Astrocyte of the cerebellum (primary cell): ENCODE results near the gene PNKD.

Experiments
- DNase-seq: peaks from one replicate; pipeline ENCODE4 v3.0.0-alpha.2; 2011; ENCODE audit warnings: low read depth
- H3K4me3 ChIP-seq: 2 replicates; pipeline ENCODE4 v1.5.1; 2011; ENCODE audit warnings: mild to moderate bottlenecking, low read depth, low read length, moderate library complexity
- in situ Hi-C: cut with HindIII; loops from 2 replicates; pipeline ENCODE4 v1.10.0; 2017; ENCODE audit warnings: low sequenced_read_pairs
- TF ChIP-seq, protein P1 (sequence below): IDR thresholded peaks from 2 replicates; pipeline ENCODE4 v1.5.1; 2012; ENCODE audit warnings: low read length, low read depth, moderate library complexity, mild to moderate bottlenecking; ENCODE audit errors: missing control alignments

The PNKD gene

DNA sequence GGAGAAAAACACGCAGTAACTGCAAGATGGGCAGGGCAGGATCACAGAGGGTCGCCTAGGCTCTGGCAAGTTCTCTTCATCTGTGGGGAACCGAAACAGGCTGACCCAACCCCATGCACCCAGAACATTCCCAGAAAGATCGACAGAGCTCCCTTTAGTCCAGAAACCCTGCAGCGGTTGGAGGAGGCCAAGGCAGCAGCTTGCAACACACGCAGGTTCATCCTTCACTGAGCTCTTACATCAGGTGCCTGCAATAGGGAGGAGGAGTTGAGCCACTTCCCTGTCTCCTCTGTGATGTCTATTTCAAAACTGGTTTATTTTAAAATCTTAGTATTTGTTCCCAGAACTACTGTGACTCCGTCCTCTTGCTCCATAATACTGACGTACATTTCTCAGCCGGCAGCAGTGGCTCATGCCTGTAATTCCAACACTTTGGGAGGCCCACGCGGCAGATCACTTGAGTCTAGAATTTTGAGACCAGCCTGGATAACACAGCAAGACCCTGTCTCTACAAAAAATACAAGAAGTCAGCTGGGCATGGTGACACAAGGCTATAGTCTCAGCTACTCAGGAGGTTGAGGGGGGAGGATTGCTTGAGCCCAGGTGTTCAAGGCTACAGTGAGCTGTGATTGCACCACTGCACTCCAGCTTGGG lies 100.2 kb downstream of the PNKD start:
- no peak for DNase-seq
- no peak overlapping the region for H3K4me3 ChIP-seq
- in situ Hi-C loops: no loop called here
- TF ChIP-seq, protein P1, sequence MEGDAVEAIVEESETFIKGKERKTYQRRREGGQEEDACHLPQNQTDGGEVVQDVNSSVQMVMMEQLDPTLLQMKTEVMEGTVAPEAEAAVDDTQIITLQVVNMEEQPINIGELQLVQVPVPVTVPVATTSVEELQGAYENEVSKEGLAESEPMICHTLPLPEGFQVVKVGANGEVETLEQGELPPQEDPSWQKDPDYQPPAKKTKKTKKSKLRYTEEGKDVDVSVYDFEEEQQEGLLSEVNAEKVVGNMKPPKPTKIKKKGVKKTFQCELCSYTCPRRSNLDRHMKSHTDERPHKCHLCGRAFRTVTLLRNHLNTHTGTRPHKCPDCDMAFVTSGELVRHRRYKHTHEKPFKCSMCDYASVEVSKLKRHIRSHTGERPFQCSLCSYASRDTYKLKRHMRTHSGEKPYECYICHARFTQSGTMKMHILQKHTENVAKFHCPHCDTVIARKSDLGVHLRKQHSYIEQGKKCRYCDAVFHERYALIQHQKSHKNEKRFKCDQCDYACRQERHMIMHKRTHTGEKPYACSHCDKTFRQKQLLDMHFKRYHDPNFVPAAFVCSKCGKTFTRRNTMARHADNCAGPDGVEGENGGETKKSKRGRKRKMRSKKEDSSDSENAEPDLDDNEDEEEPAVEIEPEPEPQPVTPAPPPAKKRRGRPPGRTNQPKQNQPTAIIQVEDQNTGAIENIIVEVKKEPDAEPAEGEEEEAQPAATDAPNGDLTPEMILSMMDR: no peak

DNA sequence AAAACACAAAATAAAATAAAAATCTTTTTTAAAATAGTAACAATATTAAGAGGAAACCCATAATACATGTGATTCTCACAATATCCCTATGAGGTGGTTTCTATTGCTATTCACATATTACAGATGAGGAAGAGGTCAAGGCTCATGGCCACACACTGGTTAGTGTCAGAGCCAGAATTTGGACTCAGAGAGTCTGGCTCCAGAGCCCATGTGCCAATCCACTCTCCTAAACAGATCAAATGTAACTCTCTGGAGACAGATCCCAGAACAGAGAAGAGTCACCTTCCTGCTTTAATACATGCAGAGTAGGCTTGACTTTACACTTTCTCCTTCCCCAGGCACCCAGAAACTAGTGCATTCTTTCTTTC lies 101.6 kb downstream of the PNKD start:
- no peak overlapping the region for H3K4me3 ChIP-seq
- in situ Hi-C loops: no loop called here
- no peak for DNase-seq
- TF ChIP-seq, protein P1: no peak

DNA sequence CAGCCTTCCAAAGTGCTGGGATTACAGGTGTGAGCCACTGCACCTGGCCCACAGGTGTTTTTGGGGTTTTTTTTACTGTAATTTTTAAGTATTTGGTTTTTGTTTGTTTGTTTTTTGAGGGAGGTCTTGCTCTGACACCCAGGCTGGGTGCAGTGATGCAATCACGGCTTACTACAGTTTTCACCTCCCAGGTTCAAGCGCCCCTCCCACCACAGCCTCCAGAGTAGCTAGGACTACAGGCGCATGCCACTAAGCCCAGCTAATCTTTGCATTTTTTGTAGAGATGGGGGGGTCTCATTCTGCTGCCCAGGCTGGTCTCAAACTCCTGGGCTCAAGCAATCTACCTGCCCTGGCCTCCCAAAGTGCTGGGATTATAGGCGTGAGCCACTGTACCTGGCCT lies 104.5 kb downstream of the PNKD start:
- no peak for DNase-seq
- TF ChIP-seq, protein P1: no peak
- no peak overlapping the region for H3K4me3 ChIP-seq
- in situ Hi-C loops: no loop called here

- in situ Hi-C loops: no loop called here
- TF ChIP-seq, protein P1: no peak
- H3K4me3 ChIP-seq: no peak overlapping the region
- no peak for DNase-seq
Observed at GRCh38 chr2:218375212-218375611, 104.9 kb downstream of the PNKD start.

GRCh38 chr2:218378053-218378452 lies 107.7 kb downstream of the PNKD start:
- in situ Hi-C loops: no loop called here
- TF ChIP-seq, protein P1: no peak
- DNase-seq: no peak
- H3K4me3 ChIP-seq: no peak overlapping the region

DNA sequence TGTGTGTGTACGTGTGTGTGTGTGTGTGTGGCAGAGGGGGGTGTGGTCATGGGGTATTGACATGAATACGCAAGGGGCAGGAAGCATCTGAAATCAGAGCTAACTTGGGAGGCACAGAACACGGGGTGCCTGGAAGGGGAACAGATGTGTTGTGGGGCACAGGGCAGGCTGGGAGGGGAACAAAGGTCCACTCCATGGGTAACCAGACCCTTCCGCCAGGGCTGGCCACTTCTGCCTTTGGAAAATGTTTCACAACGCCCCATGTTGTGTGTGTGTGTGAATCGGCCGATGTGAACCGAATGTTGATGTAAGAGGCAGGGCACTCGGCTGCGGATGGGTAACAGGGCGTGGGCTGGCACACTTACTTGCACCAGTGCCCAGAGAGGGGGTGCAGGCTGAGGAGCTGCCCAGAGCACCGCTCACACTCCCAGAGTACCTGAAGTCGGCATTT lies 111.6 kb downstream of the PNKD start, which contains the start of gene SLC11A1:
TSS of gene SLC11A1 (plus strand) at position 358 of the 451 bp plus-strand sequence. CDS start 96 bp downstream, outside the sequence.
- no peak within 1 kb of the TSS for H3K4me3 ChIP-seq
- TF ChIP-seq, protein P1: no peak
- no peak for DNase-seq
- in situ Hi-C loops: loop anchor here (5.0 kb wide), 1 partner anchor 85 kb away; no protein-coding TSS in a partner anchor
